Left ventricle myocardium superior (tissue), 1 donor: ENCODE measurements around the gene GPLD1. TPM values are rescaled to one million over a fixed set of nuclear protein-coding genes. Genes with fewer than 3 reads are reported as not detected.
A peak's percentile ranks its signal among the peaks of the same experiment; 100 is the strongest.
"Not testable (repeated sequence)": the region's sequence is repeated elsewhere in the genome, so short reads cannot be mapped to it uniquely, and the experiment has no call there.

Experiments
- ATAC-seq: fragments of 200-7000 bp; cut with Tn5 transposase; one replicate; pipeline ENCODE4 v1.9.1; 2020; ENCODE audit warnings: mild to moderate bottlenecking, moderate library complexity
- DNase-seq: peaks from one replicate; pipeline ENCODE4 v3.0.0-alpha.2; 2020
- intact Hi-C: fragments of 100-400 bp; cut with micrococcal nuclease; formaldehyde crosslinking; loops from one replicate; pipeline ENCODE4 v1.11.0; 2022
- total RNA-seq: library from RNA; stranded (reverse); fragmentation: NEBNext Ultra II Directional; extraction: Animal tissue kit (Norgen Biotek cat#: 25700); gene quantifications from one replicate; pipeline ENCODE4 v1.2.1, GENCODE V29; 2021
- donor health status: DM: no; HTN: yes; CAD: no; lungs with severe emphysema.

The GPLD1 gene
- total RNA-seq, 1 donor from 2014 or later = 1.1 TPM

GRCh38 chr6:24432611-24433010 lies 56.8 kb downstream of the GPLD1 start:
- intact Hi-C loops = no loop called here

DNA sequence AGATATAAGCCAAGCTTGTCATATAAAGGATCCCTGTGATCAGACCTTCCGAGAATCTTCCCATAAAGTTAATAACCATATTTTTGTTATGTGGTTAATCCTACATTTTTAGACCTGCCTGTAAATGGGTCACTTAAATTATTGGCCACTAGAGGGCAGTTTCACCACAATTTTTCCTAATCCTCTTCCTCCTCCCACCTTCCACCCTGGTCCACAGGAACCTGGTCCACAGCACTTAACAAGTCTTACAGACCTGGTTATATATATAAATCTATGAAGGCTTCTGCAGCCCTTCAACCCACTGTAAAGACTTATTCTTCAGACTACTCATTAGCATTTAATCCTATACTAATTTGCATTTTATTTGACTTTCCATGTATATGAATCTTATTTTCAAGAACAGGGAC lies 58.3 kb downstream of the GPLD1 start:
- intact Hi-C loops = no loop called here
- DNase-seq = no peak
- peak; percentile 70 for ATAC-seq

More at GRCh38 chr6:24432611-24433010, 56.8 kb downstream of the GPLD1 start:
- ATAC-seq = no peak
- DNase-seq = no peak

- ATAC-seq (no peak), DNase-seq (no peak)
- intact Hi-C loops = no loop called here
Observed at GRCh38 chr6:24430086-24430485, 59.3 kb downstream of the GPLD1 start.

GRCh38 chr6:24429146-24429545 lies 60.2 kb downstream of the GPLD1 start:
- DNase-seq (no peak), ATAC-seq (no peak)
- intact Hi-C loops = no loop called here

- intact Hi-C loops = no loop called here
- no peak for DNase-seq
- no peak for ATAC-seq
Observed at GRCh38 chr6:24428615-24429014, 60.8 kb downstream of the GPLD1 start.

GRCh38 chr6:24426729-24427446 lies 62.5 kb downstream of the GPLD1 start:
- intact Hi-C loops = no loop called here
- DNase-seq (no peak), ATAC-seq (peak; percentile 38)

GRCh38 chr6:24425091-24425490 lies 64.3 kb downstream of the GPLD1 start:
- no peak for ATAC-seq
- no peak for DNase-seq
- intact Hi-C loops = no loop called here

GRCh38 chr6:24419526-24419925 lies 69.9 kb downstream of the GPLD1 start:
- no peak for DNase-seq
- no peak for ATAC-seq
- intact Hi-C loops = no loop called here

DNA sequence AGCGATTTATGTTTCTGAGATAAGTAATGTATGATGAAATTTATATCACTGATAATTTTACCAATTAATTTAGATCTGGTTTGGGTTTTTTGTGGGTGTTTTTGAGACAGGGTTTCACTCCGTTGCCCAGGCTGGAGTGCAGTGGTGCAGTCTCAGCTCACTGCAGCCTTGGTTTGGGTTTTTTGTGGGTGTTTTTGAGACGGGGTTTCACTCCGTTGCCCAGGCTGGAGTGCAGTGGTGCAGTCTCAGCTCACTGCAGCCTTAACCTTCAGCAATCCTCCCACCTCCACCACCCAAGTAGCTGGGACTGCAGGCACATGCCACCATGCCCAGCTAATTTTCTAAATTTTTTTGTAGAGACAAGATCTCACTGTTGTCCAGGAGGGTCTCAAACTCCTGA lies 73.6 kb downstream of the GPLD1 start:
- DNase-seq = no peak
- intact Hi-C loops = no loop called here

GRCh38 chr6:24414531-24414930 lies 74.8 kb downstream of the GPLD1 start:
- intact Hi-C loops, ATAC-seq, DNase-seq: not testable (repeated sequence)

More for the DNA sequence above, 73.6 kb downstream of the GPLD1 start:
- no peak for ATAC-seq

GRCh38 chr6:24412294-24412693 lies 77.1 kb downstream of the GPLD1 start:
- intact Hi-C loops = no loop called here
- no peak for DNase-seq
- ATAC-seq = no peak

DNA sequence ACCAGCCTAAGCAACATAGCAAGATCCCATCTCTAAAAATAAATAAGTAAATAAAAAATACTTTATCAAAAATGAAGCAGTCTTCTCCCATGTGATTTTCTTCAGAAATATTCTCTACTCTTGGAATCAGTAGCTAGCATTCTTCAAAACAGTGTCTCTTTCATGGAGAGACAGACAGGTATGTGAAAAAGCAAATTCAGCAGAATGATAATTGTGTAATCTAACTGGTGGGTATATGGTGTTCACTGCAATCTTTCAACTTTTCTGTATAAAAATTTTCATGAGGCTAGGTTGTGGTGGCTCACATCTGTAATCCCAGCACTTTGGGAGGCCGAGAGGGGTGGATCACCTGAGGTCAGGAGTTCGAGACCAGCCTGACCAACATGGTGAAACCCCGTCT lies 78.8 kb downstream of the GPLD1 start:
- intact Hi-C loops = no loop called here
- ATAC-seq (no peak), DNase-seq (no peak)

DNA sequence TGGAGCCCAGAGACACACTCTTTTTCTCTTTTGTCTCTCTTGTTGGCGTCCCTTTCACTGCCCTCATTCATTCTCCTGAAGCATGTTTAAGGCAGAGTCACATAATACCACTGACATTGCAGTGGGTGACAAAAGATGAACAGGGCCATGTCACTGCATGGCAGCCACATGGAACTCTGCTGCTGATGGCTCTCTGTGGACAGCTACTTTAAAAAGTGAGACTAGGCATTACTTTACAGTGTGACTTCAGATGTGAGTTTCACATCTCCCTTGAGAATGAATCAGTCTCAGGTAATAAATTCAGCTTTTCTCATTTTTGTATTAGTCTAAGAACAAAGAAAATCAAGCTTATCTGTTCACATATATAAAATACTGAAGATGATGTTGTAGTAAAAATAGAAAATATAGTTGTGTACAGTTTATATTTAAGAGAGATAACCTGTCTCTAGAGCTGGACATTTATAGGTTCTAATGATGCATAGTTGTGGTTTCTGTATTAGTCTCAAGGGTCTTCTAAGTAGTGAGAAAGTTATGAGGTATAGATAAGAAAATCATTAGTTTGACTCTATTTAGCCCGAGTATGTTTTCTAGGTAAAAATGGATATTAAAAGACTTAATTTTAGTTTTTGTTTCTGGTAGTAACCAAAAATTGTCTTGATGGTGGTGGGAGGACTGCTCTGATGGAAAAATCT lies 80.5 kb downstream of the GPLD1 start:
- DNase-seq = no peak
- intact Hi-C loops = no loop called here

GRCh38 chr6:24405262-24405661 lies 84.1 kb downstream of the GPLD1 start:
- ATAC-seq = no peak
- DNase-seq = no peak
- intact Hi-C loops = no loop called here

More for the DNA sequence above, 80.5 kb downstream of the GPLD1 start:
- no peak for ATAC-seq

GRCh38 chr6:24403501-24403824 lies 85.9 kb downstream of the GPLD1 start:
- intact Hi-C loops = no loop called here
- DNase-seq = no peak
- no peak for ATAC-seq

- peak; percentile 92 for DNase-seq
- peak; percentile 100 for ATAC-seq
- intact Hi-C loops = no loop called here
Observed at GRCh38 chr6:24402697-24403500, 86.5 kb downstream of the GPLD1 start, which contains the start of gene MRS2. Gene MRS2 (plus strand): TSS chr6:24402936. CDS start chr6:24403047, 111 bp downstream.

DNA sequence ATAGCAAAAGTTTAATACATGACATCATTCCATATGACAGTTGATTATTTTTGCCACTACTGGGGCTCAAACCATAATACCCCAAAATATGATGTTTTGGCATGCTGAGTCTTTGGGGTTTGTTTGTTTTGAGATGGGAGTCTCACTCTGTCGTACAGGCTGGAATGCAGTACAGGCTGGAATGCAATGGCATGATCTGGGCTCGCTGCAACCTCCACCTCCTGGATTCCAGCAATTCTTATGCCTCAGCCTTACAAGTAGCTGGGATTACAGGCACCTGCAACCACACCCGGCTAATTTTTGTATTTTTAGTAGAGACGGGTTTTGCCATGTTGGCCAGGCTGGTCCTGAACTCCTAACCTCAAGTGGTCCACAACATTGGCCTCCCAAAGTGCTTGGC lies 87.9 kb downstream of the GPLD1 start:
- ATAC-seq (no peak), DNase-seq (no peak)
- intact Hi-C loops = no loop called here

- ATAC-seq, DNase-seq, intact Hi-C loops: not testable (repeated sequence)
Observed at GRCh38 chr6:24400045-24401039, 89.0 kb downstream of the GPLD1 start.

DNA sequence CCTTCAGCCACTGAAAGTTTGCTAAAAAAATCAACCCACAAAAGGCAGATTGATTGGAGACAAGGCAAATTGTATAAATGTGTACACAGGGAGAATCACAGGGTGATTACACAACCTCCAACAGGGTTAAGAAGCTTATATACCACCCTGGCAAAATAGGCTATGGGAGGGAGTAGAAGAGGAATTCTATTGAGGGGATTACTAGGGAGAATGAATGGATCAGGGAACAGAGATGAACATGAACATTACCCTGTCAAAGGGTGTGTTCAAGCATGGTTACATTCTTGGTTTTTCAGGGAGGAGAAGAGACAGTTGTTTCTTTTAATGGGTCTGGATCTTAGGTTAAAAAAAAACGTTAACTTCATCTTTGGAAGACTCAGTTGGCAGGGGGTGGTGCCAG lies 91.7 kb downstream of the GPLD1 start:
- ATAC-seq = no peak
- intact Hi-C loops = no loop called here
- DNase-seq = no peak
